HCT116 (cell line): Measurements from ENCODE around the gene CHD8. TPM values are rescaled to one million over a fixed set of nuclear protein-coding genes. Genes with fewer than 3 reads are reported as not detected.

Experiments
- ATAC-seq: fragments of 200-7000 bp; cut with Tn5 transposase; 2 replicates; pipeline ENCODE4 v1.9.1; 2020; ENCODE audit warnings: mild to moderate bottlenecking, moderate library complexity
- BruUV-seq: library from RNA; stranded (reverse); fragments of 400-500 nt; replicated peaks from 2 replicates; lab custom pipeline; 2021; lab: Mats Ljungman, UMichigan
- CTCF ChIA-PET: fragments of 300-600 bp; sonication (Branson Sonifier 250); formaldehyde crosslinking; loops from one replicate; lab custom pipeline; 2021; ENCODE audit warnings: antibody characterized with exemption; lab: Charles Lee
- POLR2A ChIA-PET: fragments of 300-600, 350-600 bp; sonication (Branson Sonifier 250); formaldehyde crosslinking; loops from one replicate; lab custom pipeline; 2021; ENCODE audit warnings: antibody characterized with exemption; lab: Charles Lee
- RAD21 ChIA-PET, 2 experiments: fragments of 300-600 bp; sonication (Branson Sonifier 250); formaldehyde crosslinking; loops; one replicate each; lab custom pipeline; 2023; ENCODE audit warnings: low total read pairs in 2 of 2; ENCODE audit not compliant: uncharacterized antibody in 2 of 2, unreplicated experiment in 2 of 2, low non-redundant PET in 1 of 2; lab: Charles Lee
- DNase-seq: peaks from one replicate; pipeline ENCODE4 v3.0.0-alpha.2; 2010; ENCODE audit warnings: low read depth, low spot score
- H2AFZ ChIP-seq: fragments of 200-600 bp; shearing (Covaris generic), sonication (generic); 2 replicates; pipeline ENCODE4 v1.6.1; 2017; ENCODE audit warnings: low read depth, mixed run types, mixed read lengths, antibody characterized with exemption, low read length; ENCODE audit not compliant: poor library complexity, severe bottlenecking
- H3K27ac ChIP-seq: 2 replicates; pipeline ENCODE4 v1.5.1; 2012; ENCODE audit warnings: low read depth, low read length
- H3K27me3 ChIP-seq: fragments of 200-600 bp; sonication (generic); 2 replicates; pipeline ENCODE4 v1.6.1; 2016; ENCODE audit warnings: mixed run types, low read length, mixed read lengths; ENCODE audit not compliant: insufficient read depth
- H3K36me3 ChIP-seq, 2 experiments: fragments of 200-500 bp in 1 of 2; fragments of 200-600 bp in 1 of 2; sonication (Bioruptor generic) in 1 of 2; sonication (generic) in 1 of 2; 2 replicates each; pipeline versions ENCODE4 v1.5.1 to v1.6.1; 2014 to 2016; ENCODE audit warnings: low read length in 2 of 2, inconsistent platforms in 1 of 2, mixed read lengths in 1 of 2, mixed run types in 1 of 2; ENCODE audit not compliant: insufficient read depth in 2 of 2, control insufficient read depth in 1 of 2
- H3K4me1 ChIP-seq, 2 experiments: fragments of 200-600 bp in 1 of 2; sonication (generic) in 1 of 2; 2 replicates each; pipeline versions ENCODE4 v1.5.1 to v1.6.1; 2012 to 2017; ENCODE audit warnings: low read length in 2 of 2, inconsistent platforms in 1 of 2, mild to moderate bottlenecking in 1 of 2, mixed read lengths in 1 of 2, mixed run types in 1 of 2, moderate library complexity in 1 of 2; ENCODE audit not compliant: insufficient read depth in 2 of 2, control insufficient read depth in 1 of 2
- H3K4me2 ChIP-seq: fragments of 200-600 bp; sonication (generic); 2 replicates; pipeline ENCODE4 v1.6.1; 2017; ENCODE audit warnings: mixed run types, low read length, mixed read lengths
- H3K4me3 ChIP-seq, 2 experiments: fragments of 200-600 bp in 1 of 2; sonication (generic) in 1 of 2; replicated peaks in 1 of 2; 2 replicates each; pipeline ENCODE4 v1.5.1; 2011 to 2016; ENCODE audit warnings: low read length in 2 of 2, control low read depth in 1 of 2, low read depth in 1 of 2, mild to moderate bottlenecking in 1 of 2, mixed read lengths in 1 of 2, mixed run types in 1 of 2
- H3K79me2 ChIP-seq: fragments of 200-600 bp; sonication (generic); 2 replicates; pipeline ENCODE4 v1.6.1; 2017; ENCODE audit warnings: mild to moderate bottlenecking, mixed run types, low read length, moderate library complexity, mixed read lengths; ENCODE audit not compliant: insufficient read depth
- H3K9ac ChIP-seq: fragments of 200-600 bp; sonication (generic); 2 replicates; pipeline ENCODE4 v1.6.1; 2016; ENCODE audit warnings: low read length, mixed read lengths
- H3K9me2 ChIP-seq: fragments of 200-600 bp; sonication (generic), shearing (Covaris generic); 2 replicates; pipeline ENCODE4 v1.6.1; 2017; ENCODE audit warnings: mixed run types, mild to moderate bottlenecking, moderate library complexity; ENCODE audit not compliant: insufficient read depth
- H3K9me3 ChIP-seq, 2 experiments: fragments of 200-500 bp in 1 of 2; fragments of 200-600 bp in 1 of 2; sonication (Bioruptor generic) in 1 of 2; sonication (generic) in 1 of 2; 2 replicates each; pipeline ENCODE4 v1.6.1; 2014 to 2017; ENCODE audit warnings: low read length in 2 of 2, mixed read lengths in 2 of 2, inconsistent platforms in 1 of 2, low read depth in 1 of 2, mild to moderate bottlenecking in 1 of 2, mixed run types in 1 of 2, moderate library complexity in 1 of 2; ENCODE audit not compliant: control insufficient read depth in 1 of 2, insufficient read depth in 1 of 2
- H4K20me1 ChIP-seq: fragments of 200-600 bp; sonication (generic), shearing (Covaris generic); 2 replicates; pipeline ENCODE4 v1.6.1; 2017; ENCODE audit warnings: mixed run types, mild to moderate bottlenecking, moderate library complexity; ENCODE audit not compliant: insufficient read depth
- CBX3 ChIP-seq: IDR thresholded peaks from 2 replicates; pipeline ENCODE4 v1.6.1; 2012; ENCODE audit warnings: low read depth
- CEBPB ChIP-seq: IDR thresholded peaks from 2 replicates; pipeline ENCODE4 v1.6.1; 2012; ENCODE audit warnings: low read depth
- EGR1 ChIP-seq: IDR thresholded peaks from 2 replicates; pipeline ENCODE4 v1.6.1; 2012; ENCODE audit warnings: low read depth
- ELF1 ChIP-seq: IDR thresholded peaks from 2 replicates; pipeline ENCODE4 v1.6.1; 2012; ENCODE audit warnings: low read depth, borderline replicate concordance
- EZH2 ChIP-seq: fragments of 200-600 bp; sonication (generic); IDR thresholded peaks from 2 replicates; pipeline ENCODE4 v1.6.1; 2017; ENCODE audit warnings: antibody characterized with exemption, mixed run types
- EZH2phosphoT487 ChIP-seq: fragments of 200-600 bp; IDR thresholded peaks from 2 replicates; pipeline ENCODE4 v1.6.1; 2018; ENCODE audit warnings: antibody characterized with exemption, borderline replicate concordance
- FOSL1 ChIP-seq: IDR thresholded peaks from 2 replicates; pipeline ENCODE4 v1.6.1; 2012; ENCODE audit warnings: low read depth
- JUND ChIP-seq: IDR thresholded peaks from 2 replicates; pipeline ENCODE4 v1.6.1; 2012
- POLR2AphosphoS5 ChIP-seq: IDR thresholded peaks from 2 replicates; pipeline ENCODE4 v1.6.1; 2011; ENCODE audit warnings: mild to moderate bottlenecking, low read depth, low read length, moderate library complexity
- RAD21 ChIP-seq: IDR thresholded peaks from 2 replicates; pipeline ENCODE4 v1.6.1; 2012; ENCODE audit warnings: low read depth, mild to moderate bottlenecking
- SIN3A ChIP-seq: IDR thresholded peaks from 2 replicates; pipeline ENCODE4 v1.6.1; 2012; ENCODE audit warnings: low read depth
- SP1 ChIP-seq: IDR thresholded peaks from 2 replicates; pipeline ENCODE4 v1.6.1; 2012; ENCODE audit warnings: low read depth
- SRF ChIP-seq: IDR thresholded peaks from 2 replicates; pipeline ENCODE4 v1.6.1; 2012; ENCODE audit warnings: low read depth
- TCF7L2 ChIP-seq: IDR thresholded peaks from 2 replicates; pipeline ENCODE4 v1.7.0; 2011; ENCODE audit warnings: borderline replicate concordance, inconsistent platforms; ENCODE audit not compliant: insufficient read depth, insufficient read length; ENCODE audit errors: extremely low read depth
- ZFX ChIP-seq: fragments of 450-650 bp; IDR thresholded peaks from 2 replicates; pipeline ENCODE4 v1.6.1; 2017
- ZNF274 ChIP-seq: fragments of 200-500 bp; sonication (Bioruptor generic); IDR thresholded peaks from 2 replicates; pipeline ENCODE4 v1.6.1; 2014; ENCODE audit warnings: mild to moderate bottlenecking, low read depth, low read length, inconsistent platforms
- intact Hi-C: fragments of 100-400 bp; cut with micrococcal nuclease; formaldehyde crosslinking; loops from 2 replicates; pipeline ENCODE4 v1.10.0; 2022
- total RNA-seq: library from RNA; stranded (reverse); gene quantifications from one replicate; pipeline ENCODE4 v1.2.1, GENCODE V29; 2021; ENCODE audit not compliant: unreplicated experiment
- TF ChIP-seq, protein P1 (sequence below): IDR thresholded peaks from 2 replicates; pipeline ENCODE4 v1.6.1; 2012
- TF ChIP-seq, protein P2 (sequence below): IDR thresholded peaks from 2 replicates; pipeline ENCODE4 v1.6.1; 2011; ENCODE audit warnings: mild to moderate bottlenecking, low read length, moderate library complexity; ENCODE audit not compliant: insufficient replicate concordance; ENCODE audit errors: extremely low read depth
- TF ChIP-seq, protein P3 (sequence below): IDR thresholded peaks from 2 replicates; pipeline ENCODE4 v1.6.1; 2012; ENCODE audit warnings: low read depth
- TF ChIP-seq, protein P4 (sequence below), 3 experiments: fragments of 200-600 bp in 1 of 3; sonication (generic) in 1 of 3; IDR thresholded peaks in 2 of 3; conservative IDR thresholded peaks in 1 of 3; 2 replicates each; pipeline ENCODE4 v1.5.1; 2012 to 2017; ENCODE audit warnings: low read depth in 2 of 3, low read length in 2 of 3, antibody characterized with exemption in 1 of 3, borderline replicate concordance in 1 of 3, control low read depth in 1 of 3, mild to moderate bottlenecking in 1 of 3, mixed read lengths in 1 of 3, mixed run types in 1 of 3, moderate library complexity in 1 of 3; ENCODE audit not compliant: insufficient read depth in 1 of 3

CHD8 gene
- total RNA-seq, 1 experiment from 2014 or later, result 46.8 TPM

DNA sequence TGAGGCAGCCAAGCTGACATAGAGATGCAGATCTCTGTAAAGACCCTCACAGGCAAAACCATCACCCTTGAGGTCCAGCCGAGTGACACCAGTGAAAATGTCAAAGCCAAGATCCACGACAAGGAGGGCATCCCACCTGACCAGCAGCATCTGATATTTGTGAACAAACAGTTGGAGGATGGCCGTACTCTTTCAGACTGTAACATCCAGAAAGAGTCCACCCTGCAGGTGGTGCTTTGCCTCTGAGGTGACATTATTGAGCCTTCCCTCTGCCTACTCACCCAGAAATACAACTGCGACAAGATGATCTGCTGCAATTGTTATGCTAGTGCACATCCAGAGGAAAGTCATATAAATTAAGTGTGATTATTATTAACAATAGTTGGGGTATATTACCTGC, 57.0 kb downstream of the CHD8 start:
- Histone ChIP-seq H3K27me3 (no peaks in the 10 kb centered on the region), H3K27ac (no peak overlapping the region), H3K79me2 (no peaks in the 10 kb centered on the region), H3K9ac (no peak overlapping the region), H3K4me1 (no peaks in the 10 kb centered on the region), H2AFZ (no peak overlapping the region), H3K9me3 (no peaks in the 10 kb centered on the region)
- ChIA-PET CTCF (no interaction called here), RAD21 (no interaction called here)
- no TSS peak for BruUV-seq
- TF ChIP-seq SIN3A (no peak), RAD21 (no peak), SP1 (no peak), EZH2phosphoT487 (no peak), SRF (no peak), EGR1 (no peak), ZNF274 (no peak), CEBPB (no peak), ZFX (no peak), POLR2AphosphoS5 (no peak), TCF7L2 (no peak), FOSL1 (no peak), CBX3 (no peak), JUND (no peak), ELF1 (no peak), EZH2 (no peak)
- TF ChIP-seq, protein P1, sequence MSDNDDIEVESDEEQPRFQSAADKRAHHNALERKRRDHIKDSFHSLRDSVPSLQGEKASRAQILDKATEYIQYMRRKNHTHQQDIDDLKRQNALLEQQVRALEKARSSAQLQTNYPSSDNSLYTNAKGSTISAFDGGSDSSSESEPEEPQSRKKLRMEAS, result no peak
- TF ChIP-seq, protein P2, sequence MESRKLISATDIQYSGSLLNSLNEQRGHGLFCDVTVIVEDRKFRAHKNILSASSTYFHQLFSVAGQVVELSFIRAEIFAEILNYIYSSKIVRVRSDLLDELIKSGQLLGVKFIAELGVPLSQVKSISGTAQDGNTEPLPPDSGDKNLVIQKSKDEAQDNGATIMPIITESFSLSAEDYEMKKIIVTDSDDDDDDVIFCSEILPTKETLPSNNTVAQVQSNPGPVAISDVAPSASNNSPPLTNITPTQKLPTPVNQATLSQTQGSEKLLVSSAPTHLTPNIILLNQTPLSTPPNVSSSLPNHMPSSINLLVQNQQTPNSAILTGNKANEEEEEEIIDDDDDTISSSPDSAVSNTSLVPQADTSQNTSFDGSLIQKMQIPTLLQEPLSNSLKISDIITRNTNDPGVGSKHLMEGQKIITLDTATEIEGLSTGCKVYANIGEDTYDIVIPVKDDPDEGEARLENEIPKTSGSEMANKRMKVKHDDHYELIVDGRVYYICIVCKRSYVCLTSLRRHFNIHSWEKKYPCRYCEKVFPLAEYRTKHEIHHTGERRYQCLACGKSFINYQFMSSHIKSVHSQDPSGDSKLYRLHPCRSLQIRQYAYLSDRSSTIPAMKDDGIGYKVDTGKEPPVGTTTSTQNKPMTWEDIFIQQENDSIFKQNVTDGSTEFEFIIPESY, result no peak
- TF ChIP-seq, protein P3, sequence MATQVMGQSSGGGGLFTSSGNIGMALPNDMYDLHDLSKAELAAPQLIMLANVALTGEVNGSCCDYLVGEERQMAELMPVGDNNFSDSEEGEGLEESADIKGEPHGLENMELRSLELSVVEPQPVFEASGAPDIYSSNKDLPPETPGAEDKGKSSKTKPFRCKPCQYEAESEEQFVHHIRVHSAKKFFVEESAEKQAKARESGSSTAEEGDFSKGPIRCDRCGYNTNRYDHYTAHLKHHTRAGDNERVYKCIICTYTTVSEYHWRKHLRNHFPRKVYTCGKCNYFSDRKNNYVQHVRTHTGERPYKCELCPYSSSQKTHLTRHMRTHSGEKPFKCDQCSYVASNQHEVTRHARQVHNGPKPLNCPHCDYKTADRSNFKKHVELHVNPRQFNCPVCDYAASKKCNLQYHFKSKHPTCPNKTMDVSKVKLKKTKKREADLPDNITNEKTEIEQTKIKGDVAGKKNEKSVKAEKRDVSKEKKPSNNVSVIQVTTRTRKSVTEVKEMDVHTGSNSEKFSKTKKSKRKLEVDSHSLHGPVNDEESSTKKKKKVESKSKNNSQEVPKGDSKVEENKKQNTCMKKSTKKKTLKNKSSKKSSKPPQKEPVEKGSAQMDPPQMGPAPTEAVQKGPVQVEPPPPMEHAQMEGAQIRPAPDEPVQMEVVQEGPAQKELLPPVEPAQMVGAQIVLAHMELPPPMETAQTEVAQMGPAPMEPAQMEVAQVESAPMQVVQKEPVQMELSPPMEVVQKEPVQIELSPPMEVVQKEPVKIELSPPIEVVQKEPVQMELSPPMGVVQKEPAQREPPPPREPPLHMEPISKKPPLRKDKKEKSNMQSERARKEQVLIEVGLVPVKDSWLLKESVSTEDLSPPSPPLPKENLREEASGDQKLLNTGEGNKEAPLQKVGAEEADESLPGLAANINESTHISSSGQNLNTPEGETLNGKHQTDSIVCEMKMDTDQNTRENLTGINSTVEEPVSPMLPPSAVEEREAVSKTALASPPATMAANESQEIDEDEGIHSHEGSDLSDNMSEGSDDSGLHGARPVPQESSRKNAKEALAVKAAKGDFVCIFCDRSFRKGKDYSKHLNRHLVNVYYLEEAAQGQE, result no peak
- TF ChIP-seq, protein P4, sequence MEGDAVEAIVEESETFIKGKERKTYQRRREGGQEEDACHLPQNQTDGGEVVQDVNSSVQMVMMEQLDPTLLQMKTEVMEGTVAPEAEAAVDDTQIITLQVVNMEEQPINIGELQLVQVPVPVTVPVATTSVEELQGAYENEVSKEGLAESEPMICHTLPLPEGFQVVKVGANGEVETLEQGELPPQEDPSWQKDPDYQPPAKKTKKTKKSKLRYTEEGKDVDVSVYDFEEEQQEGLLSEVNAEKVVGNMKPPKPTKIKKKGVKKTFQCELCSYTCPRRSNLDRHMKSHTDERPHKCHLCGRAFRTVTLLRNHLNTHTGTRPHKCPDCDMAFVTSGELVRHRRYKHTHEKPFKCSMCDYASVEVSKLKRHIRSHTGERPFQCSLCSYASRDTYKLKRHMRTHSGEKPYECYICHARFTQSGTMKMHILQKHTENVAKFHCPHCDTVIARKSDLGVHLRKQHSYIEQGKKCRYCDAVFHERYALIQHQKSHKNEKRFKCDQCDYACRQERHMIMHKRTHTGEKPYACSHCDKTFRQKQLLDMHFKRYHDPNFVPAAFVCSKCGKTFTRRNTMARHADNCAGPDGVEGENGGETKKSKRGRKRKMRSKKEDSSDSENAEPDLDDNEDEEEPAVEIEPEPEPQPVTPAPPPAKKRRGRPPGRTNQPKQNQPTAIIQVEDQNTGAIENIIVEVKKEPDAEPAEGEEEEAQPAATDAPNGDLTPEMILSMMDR (IDR thresholded peaks at IDR 0.05 in 2 of 3, conservative IDR thresholded peaks at IDR 0.05 in 1 of 3; ENCODE audit: borderline replicate concordance in 1 of 3, insufficient read depth in 1 of 3, low read depth in 2 of 3, low read length in 2 of 3), result no peak
- TF ChIP-seq, all 23 proteins: peak for 0
- H3K9me2 ChIP-seq, result no peaks in the 10 kb centered on the region
- H4K20me1 ChIP-seq, result no peaks in the 10 kb centered on the region
- intact Hi-C loops, result no loop called here
- DNase-seq, result no peak
- H3K36me3 ChIP-seq, result peaks cover 76 to 88% of the 10 kb centered on the region in 2 experiments
- no peak for ATAC-seq
- no peak overlapping the region for H3K4me3 ChIP-seq
- no peak overlapping the region for H3K4me2 ChIP-seq
- POLR2A ChIA-PET, result no interaction called here
